Measurements from ENCODE around the gene COX19. TPM values are rescaled to one million over a fixed set of nuclear protein-coding genes. Genes with fewer than 3 reads are reported as not detected.

COX19 gene
- polyA plus RNA-seq, 1 donor, result 33.5 TPM

DNA sequence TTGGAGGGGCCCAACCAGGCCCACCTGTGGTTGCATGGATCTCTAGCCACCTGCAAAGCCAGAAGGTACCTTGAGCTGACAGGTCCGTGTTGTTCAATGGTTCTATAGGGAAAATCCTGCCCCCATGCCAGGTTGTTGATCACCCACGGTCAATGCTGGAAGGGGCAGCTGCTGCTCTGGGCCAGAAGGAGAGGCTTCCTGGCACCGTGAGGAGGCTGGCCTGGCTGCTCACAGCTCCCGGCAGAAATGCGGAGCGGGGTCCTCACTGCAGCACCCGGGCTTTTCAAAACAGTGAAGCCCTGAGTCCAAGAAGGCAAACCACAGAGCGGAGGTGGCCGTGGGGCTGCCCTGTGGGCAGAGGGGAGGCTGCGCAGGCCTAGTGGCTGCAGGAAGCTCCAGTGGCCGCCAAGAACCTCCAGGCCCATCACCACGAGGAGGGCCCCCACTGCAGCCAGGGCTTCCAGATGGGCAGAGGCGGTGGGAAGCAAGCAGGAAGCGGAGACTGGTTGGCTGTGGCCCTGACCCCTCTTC lies 44.0 kb upstream of the COX19 start:
- peaks cover 14% of the 10 kb centered on the region for H3K4me1 ChIP-seq (ENCODE audit: control insufficient read depth, insufficient read depth, low read length)
- no peak overlapping the region for H3K27ac ChIP-seq (ENCODE audit: low read length)
- peaks cover 23% of the 10 kb centered on the region for H3K36me3 ChIP-seq (ENCODE audit: control insufficient read depth, insufficient read depth, low read length)
- no CpG with 5 or more reads among the region's 14 CpGs for WGBS (ENCODE audit: insufficient coverage, low lambda C conversion rate)
- no peak overlapping the region for H3K4me3 ChIP-seq (ENCODE audit: low read length)
- no peak for DNase-seq
- H3K27me3 ChIP-seq (ENCODE audit: control insufficient read depth, insufficient read depth, low read length), result no peaks in the 10 kb centered on the region
- H3K9me3 ChIP-seq (ENCODE audit: control insufficient read depth, low read depth, low read length), result peaks cover 44% of the 10 kb centered on the region

DNA sequence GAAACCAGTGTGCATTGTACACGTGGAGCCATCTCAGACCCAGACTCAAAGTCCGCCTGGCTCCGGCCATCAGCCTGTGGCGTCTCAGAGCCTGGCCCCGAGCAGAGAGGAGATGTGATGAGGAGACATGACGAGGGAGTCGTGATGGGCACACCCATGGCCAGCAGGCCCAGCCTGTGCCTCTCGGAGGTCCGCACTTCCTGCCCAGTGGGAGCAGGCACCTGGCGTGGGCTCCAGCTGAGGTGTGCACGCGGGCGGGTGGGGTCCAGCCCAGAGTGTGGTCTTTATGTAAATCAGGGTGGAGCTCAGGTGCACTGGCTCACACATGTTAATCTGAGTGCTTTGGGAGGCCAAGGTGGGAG lies 43.0 kb upstream of the COX19 start:
- Histone ChIP-seq H3K36me3 (ENCODE audit: control insufficient read depth, insufficient read depth, low read length) (peaks cover 19% of the 10 kb centered on the region), H3K9me3 (ENCODE audit: control insufficient read depth, low read depth, low read length) (peaks cover 44% of the 10 kb centered on the region), H3K27me3 (ENCODE audit: control insufficient read depth, insufficient read depth, low read length) (no peaks in the 10 kb centered on the region), H3K4me3 (ENCODE audit: low read length) (no peak overlapping the region), H3K4me1 (ENCODE audit: control insufficient read depth, insufficient read depth, low read length) (peaks cover 14% of the 10 kb centered on the region), H3K27ac (ENCODE audit: low read length) (no peak overlapping the region)
- no peak for DNase-seq
- WGBS (ENCODE audit: insufficient coverage, low lambda C conversion rate), result no CpG with 5 or more reads among the region's 13 CpGs

DNA sequence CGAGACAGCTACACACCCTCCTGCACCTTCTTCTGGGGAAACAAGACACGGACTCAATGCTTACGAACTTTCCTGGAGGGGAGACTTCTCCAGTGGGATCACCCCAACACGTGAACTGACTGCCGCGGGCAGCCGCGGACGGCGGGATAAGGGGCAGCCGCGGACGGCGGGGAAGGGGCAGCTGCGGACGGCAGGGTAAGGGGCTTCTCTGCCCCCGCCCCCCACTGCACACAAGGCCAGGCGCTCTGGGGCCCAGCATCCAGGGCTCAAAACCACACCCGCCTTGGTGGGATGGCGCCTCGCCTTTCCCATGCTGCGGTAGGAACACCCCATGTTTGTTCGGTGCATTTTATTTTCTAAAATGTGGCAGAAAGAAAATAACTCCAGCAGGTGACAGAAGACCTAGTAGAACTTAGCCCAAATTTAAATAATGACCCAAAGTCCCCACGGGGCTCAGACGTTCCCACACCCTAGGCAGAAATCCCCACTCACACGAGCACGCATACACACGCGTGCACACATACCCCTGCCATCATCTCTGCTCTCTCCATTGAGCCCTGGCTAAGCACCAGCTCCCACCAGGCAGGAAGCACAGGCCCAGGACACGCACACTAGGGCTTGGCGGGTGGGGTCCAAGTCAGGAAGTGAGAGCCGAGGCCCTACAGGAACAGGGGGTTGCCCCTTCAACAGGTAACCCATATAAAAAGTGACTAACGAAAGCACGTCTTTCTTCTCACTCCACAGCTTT lies 42.4 kb upstream of the COX19 start:
- no peak for DNase-seq
- WGBS (ENCODE audit: insufficient coverage, low lambda C conversion rate), result no CpG with 5 or more reads among the region's 34 CpGs
- H3K4me1 ChIP-seq (ENCODE audit: control insufficient read depth, insufficient read depth, low read length), result peaks cover 14% of the 10 kb centered on the region

GRCh38 chr7:1016577-1017531 lies 41.5 kb upstream of the COX19 start:
- DNase-seq, result no peak
- no peak overlapping the region for H3K4me3 ChIP-seq (ENCODE audit: low read length)
- H3K27me3 ChIP-seq (ENCODE audit: control insufficient read depth, insufficient read depth, low read length), result no peaks in the 10 kb centered on the region
- peaks cover 36% of the 10 kb centered on the region for H3K9me3 ChIP-seq (ENCODE audit: control insufficient read depth, low read depth, low read length)
- H3K4me1 ChIP-seq (ENCODE audit: control insufficient read depth, insufficient read depth, low read length), result peaks cover 14% of the 10 kb centered on the region
- WGBS (ENCODE audit: insufficient coverage, low lambda C conversion rate), result no CpG with 5 or more reads among the region's 51 CpGs
- no peak overlapping the region for H3K27ac ChIP-seq (ENCODE audit: low read length)
- H3K36me3 ChIP-seq (ENCODE audit: control insufficient read depth, insufficient read depth, low read length), result peaks cover 16% of the 10 kb centered on the region

More for the DNA sequence above, 42.4 kb upstream of the COX19 start:
- Histone ChIP-seq H3K4me3 (ENCODE audit: low read length) (no peak overlapping the region), H3K36me3 (ENCODE audit: control insufficient read depth, insufficient read depth, low read length) (peaks cover 19% of the 10 kb centered on the region), H3K27ac (ENCODE audit: low read length) (no peak overlapping the region), H3K9me3 (ENCODE audit: control insufficient read depth, low read depth, low read length) (peaks cover 42% of the 10 kb centered on the region), H3K27me3 (ENCODE audit: control insufficient read depth, insufficient read depth, low read length) (no peaks in the 10 kb centered on the region)

DNA sequence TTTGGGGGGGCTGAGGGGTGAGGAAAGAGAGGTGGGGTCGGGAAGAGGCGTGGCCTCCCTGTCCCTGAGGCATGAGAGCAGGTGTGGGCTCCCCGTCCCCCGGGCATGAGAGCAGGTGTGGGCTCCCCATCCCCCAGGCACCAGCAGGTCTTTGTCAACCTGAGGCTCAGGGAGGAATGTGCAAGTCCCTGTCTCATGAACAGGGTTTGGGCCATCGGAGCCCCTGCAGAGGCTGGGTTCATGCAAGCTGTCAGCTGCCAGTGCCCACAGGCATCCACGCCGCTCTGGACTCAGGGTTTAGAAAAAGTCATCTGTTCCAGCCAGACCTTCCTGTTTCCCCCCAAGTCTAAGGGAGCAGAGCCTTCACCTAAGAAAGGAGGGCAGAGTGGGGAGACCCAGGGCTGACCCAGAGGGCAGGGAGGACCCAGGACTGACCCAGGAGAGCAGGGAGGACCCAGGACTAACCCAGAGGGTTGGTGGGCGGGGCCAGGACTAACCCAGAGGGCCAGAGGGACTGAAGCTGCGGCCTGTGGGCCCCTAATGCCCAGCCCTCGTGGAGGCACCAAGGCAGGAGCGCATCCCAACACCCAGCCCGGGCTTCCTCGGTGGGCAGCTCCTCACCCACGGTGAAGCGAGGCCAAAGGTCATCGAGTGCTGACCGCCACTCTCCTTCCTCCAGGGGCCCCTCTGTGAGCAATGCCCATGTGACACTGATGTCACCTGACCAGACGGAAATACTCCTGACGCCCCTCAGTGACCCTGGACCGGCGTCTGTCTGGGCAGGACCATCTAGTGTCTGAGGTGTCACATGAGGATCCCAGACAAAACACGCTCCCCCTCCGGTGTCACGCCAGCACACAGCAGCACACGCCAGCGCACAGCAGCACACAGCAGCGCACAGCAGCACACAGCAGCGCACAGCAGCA lies 40.1 kb upstream of the COX19 start:
- H3K27me3 ChIP-seq (ENCODE audit: control insufficient read depth, insufficient read depth, low read length), result no peaks in the 10 kb centered on the region
- peaks cover 5% of the 10 kb centered on the region for H3K36me3 ChIP-seq (ENCODE audit: control insufficient read depth, insufficient read depth, low read length)
- peaks cover 14% of the 10 kb centered on the region for H3K4me1 ChIP-seq (ENCODE audit: control insufficient read depth, insufficient read depth, low read length)
- H3K27ac ChIP-seq (ENCODE audit: low read length), result no peak overlapping the region
- H3K4me3 ChIP-seq (ENCODE audit: low read length), result no peak overlapping the region
- peaks cover 22% of the 10 kb centered on the region for H3K9me3 ChIP-seq (ENCODE audit: control insufficient read depth, low read depth, low read length)
- no CpG with 5 or more reads among the region's 28 CpGs for WGBS (ENCODE audit: insufficient coverage, low lambda C conversion rate)
- peak; percentile 77 to 91 for DNase-seq

DNA sequence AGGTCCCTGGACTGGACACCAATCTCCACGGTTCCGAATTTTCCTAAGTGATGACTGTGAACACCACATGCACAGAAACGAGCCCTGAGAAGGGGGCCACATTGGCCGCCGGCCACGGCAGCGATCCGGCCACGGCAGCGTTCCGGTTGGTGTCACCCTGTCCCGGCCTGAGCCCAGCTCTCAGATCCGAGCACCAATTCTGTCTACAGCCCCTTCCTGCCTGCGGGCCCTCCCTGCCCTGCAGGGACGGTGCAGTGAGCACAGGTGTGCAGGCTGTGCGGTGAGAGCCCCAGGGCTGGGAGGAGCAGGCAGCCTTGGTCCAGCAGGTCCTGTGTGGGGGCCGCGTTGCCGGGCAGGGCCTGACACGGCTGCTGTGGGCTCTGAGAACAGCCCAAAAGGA lies 39.3 kb upstream of the COX19 start:
- Histone ChIP-seq H3K27me3 (ENCODE audit: control insufficient read depth, insufficient read depth, low read length) (no peaks in the 10 kb centered on the region), H3K36me3 (ENCODE audit: control insufficient read depth, insufficient read depth, low read length) (peaks cover 3% of the 10 kb centered on the region), H3K27ac (ENCODE audit: low read length) (no peak overlapping the region), H3K4me3 (ENCODE audit: low read length) (no peak overlapping the region), H3K4me1 (ENCODE audit: control insufficient read depth, insufficient read depth, low read length) (peaks cover 14% of the 10 kb centered on the region), H3K9me3 (ENCODE audit: control insufficient read depth, low read depth, low read length) (peaks cover 15% of the 10 kb centered on the region)
- DNase-seq, result no peak
- no CpG with 5 or more reads among the region's 20 CpGs for WGBS (ENCODE audit: insufficient coverage, low lambda C conversion rate)

DNA sequence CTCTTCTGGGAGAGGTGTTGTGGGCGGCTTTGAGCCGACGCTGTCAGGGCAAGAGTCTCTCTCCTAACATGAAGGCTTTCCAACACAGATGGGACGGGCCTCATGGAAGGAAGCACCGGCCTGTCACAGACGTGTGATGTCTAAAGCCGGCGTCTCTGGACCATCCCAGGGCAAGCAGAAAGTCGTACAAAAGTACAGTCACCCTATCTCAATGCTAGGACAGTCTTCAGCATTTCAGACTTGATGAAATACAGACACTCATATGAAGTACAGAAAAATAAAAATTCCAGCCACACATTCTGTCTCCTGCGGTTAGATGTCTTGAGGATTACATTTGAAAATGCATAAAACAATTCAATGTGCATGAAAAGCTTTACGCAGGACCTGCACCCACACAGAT lies 38.2 kb upstream of the COX19 start:
- H3K4me3 ChIP-seq (ENCODE audit: low read length), result no peak overlapping the region
- no peak for DNase-seq
- WGBS (ENCODE audit: insufficient coverage, low lambda C conversion rate), result no CpG with 5 or more reads among the region's 11 CpGs
- H3K27ac ChIP-seq (ENCODE audit: low read length), result no peak overlapping the region
- peaks cover 7% of the 10 kb centered on the region for H3K36me3 ChIP-seq (ENCODE audit: control insufficient read depth, insufficient read depth, low read length)
- peaks cover 14% of the 10 kb centered on the region for H3K9me3 ChIP-seq (ENCODE audit: control insufficient read depth, low read depth, low read length)
- H3K4me1 ChIP-seq (ENCODE audit: control insufficient read depth, insufficient read depth, low read length), result peaks cover 14% of the 10 kb centered on the region
- H3K27me3 ChIP-seq (ENCODE audit: control insufficient read depth, insufficient read depth, low read length), result no peaks in the 10 kb centered on the region

- H3K9me3 ChIP-seq (ENCODE audit: control insufficient read depth, low read depth, low read length), result peaks cover 14% of the 10 kb centered on the region
- H3K27me3 ChIP-seq (ENCODE audit: control insufficient read depth, insufficient read depth, low read length), result no peaks in the 10 kb centered on the region
- no peak for DNase-seq
- peaks cover 14% of the 10 kb centered on the region for H3K4me1 ChIP-seq (ENCODE audit: control insufficient read depth, insufficient read depth, low read length)
- 67% methylated on average over 3 of the region's 30 CpGs for WGBS (ENCODE audit: insufficient coverage, low lambda C conversion rate)
- H3K36me3 ChIP-seq (ENCODE audit: control insufficient read depth, insufficient read depth, low read length), result peaks cover 8% of the 10 kb centered on the region
- no peak overlapping the region for H3K4me3 ChIP-seq (ENCODE audit: low read length)
- no peak overlapping the region for H3K27ac ChIP-seq (ENCODE audit: low read length)
These were observed 37.4 kb upstream of the COX19 start for GRCh38 chr7:1012716-1013095.

DNA sequence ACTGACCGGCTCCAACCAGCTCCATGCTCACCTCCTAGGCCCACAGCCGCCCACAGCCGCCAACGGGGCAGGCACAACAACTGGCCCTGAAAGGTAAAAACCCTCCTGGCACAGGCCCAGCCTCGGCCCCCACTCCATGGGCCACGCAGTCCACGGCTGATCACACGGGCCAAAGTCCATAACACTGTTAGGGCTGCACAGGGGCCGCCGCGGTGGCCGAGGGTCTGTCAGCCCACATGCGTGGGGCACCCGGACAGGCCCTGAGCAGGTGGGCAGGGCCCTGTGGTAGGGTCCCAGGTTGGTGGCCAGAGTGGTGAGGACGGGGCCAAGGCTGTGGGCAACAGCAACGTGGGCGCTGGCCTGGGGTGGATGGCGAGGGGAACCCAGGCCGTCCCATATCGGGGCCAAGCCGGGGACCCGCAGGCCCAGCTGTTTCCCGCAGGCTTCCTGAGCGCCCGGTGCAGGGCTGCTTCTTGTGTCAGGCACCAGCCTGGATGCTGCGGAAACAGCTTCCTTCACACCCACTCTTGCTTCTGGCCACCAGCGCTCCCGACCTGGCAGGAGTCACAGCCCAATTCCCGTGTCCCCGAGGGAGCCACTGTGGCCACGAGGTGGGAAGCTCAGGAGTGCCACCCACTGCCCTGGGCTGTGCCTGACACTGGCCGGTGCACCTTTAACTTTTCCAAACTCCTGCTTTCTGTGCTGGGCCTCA lies 36.8 kb upstream of the COX19 start:
- Histone ChIP-seq H3K9me3 (ENCODE audit: control insufficient read depth, low read depth, low read length) (peaks cover 14% of the 10 kb centered on the region), H3K27me3 (ENCODE audit: control insufficient read depth, insufficient read depth, low read length) (no peaks in the 10 kb centered on the region), H3K4me3 (ENCODE audit: low read length) (no peak overlapping the region), H3K27ac (ENCODE audit: low read length) (no peak overlapping the region), H3K4me1 (ENCODE audit: control insufficient read depth, insufficient read depth, low read length) (peaks cover 14% of the 10 kb centered on the region), H3K36me3 (ENCODE audit: control insufficient read depth, insufficient read depth, low read length) (peaks cover 10% of the 10 kb centered on the region)
- no peak for DNase-seq
- WGBS (ENCODE audit: insufficient coverage, low lambda C conversion rate), result no CpG with 5 or more reads among the region's 32 CpGs
